GM23338 (cell line): ENCODE results near the gene DHFR. TPM values are rescaled to one million over a fixed set of nuclear protein-coding genes. Genes with fewer than 3 reads are reported as not detected.
"Not testable (repeated sequence)": the region's sequence is repeated elsewhere in the genome, so short reads cannot be mapped to it uniquely, and the experiment has no call there.

ENCODE experiments used
- ATAC-seq: fragments of 200-7000 bp; cut with Tn5 transposase; 3 replicates; pipeline ENCODE4 v1.9.1; 2020
- DNase-seq: peaks from one replicate; pipeline ENCODE4 v3.0.0-alpha.2; 2015; ENCODE audit warnings: low spot score
- H2AFZ ChIP-seq: fragments of 200-600 bp; sonication (generic); 2 replicates; pipeline ENCODE4 v1.8.0; 2016; ENCODE audit warnings: antibody characterized with exemption, mild to moderate bottlenecking, moderate library complexity
- H3F3A ChIP-seq: fragments of 200-600 bp; sonication (generic); replicated peaks from 2 replicates; pipeline ENCODE4 v1.8.0; 2017; ENCODE audit warnings: antibody characterized with exemption, mixed run types, low read depth
- H3K27ac ChIP-seq: fragments of 200-600 bp; sonication (generic); 2 replicates; pipeline ENCODE4 v1.6.1; 2016; ENCODE audit warnings: low read depth
- H3K27me3 ChIP-seq: fragments of 200-600 bp; sonication (generic); 2 replicates; pipeline ENCODE4 v1.8.0; 2016; ENCODE audit warnings: mild to moderate bottlenecking, mixed run types, moderate library complexity; ENCODE audit not compliant: insufficient read depth
- H3K36me3 ChIP-seq: fragments of 200-600 bp; sonication (generic); 2 replicates; pipeline ENCODE4 v1.8.0; 2016; ENCODE audit warnings: mild to moderate bottlenecking; ENCODE audit not compliant: insufficient read depth
- H3K4me1 ChIP-seq: fragments of 200-600 bp; sonication (generic); 2 replicates; pipeline ENCODE4 v1.8.0; 2016; ENCODE audit warnings: mild to moderate bottlenecking, moderate library complexity; ENCODE audit not compliant: insufficient read depth
- H3K4me2 ChIP-seq: fragments of 200-600 bp; sonication (generic); 2 replicates; pipeline ENCODE4 v1.7.1; 2017; ENCODE audit warnings: mixed run types
- H3K4me3 ChIP-seq: fragments of 200-600 bp; sonication (generic); 2 replicates; pipeline ENCODE4 v1.6.1; 2016; ENCODE audit warnings: mixed run types
- H3K79me2 ChIP-seq: fragments of 200-600 bp; sonication (generic); replicated peaks from 2 replicates; pipeline ENCODE4 v1.8.0; 2017; ENCODE audit warnings: mild to moderate bottlenecking; ENCODE audit not compliant: insufficient read depth
- H3K9me2 ChIP-seq: fragments of 200-600 bp; sonication (generic); 2 replicates; pipeline ENCODE4 v1.8.0; 2017; ENCODE audit not compliant: insufficient read depth
- H4K20me1 ChIP-seq: fragments of 200-600 bp; sonication (generic); replicated peaks from 2 replicates; pipeline ENCODE4 v1.8.0; 2017; ENCODE audit warnings: mild to moderate bottlenecking; ENCODE audit not compliant: insufficient read depth
- H3K27ac Mint-ChIP-seq: 2 replicates; pipeline ENCODE4 v1.8.0; 2020; ENCODE audit warnings: inconsistent platforms, mild to moderate bottlenecking, moderate library complexity, mixed read lengths
- H3K27me3 Mint-ChIP-seq: 3 replicates; pipeline ENCODE4 v1.8.0; 2022; ENCODE audit warnings: low read depth, mild to moderate bottlenecking, moderate library complexity, mixed read lengths, inconsistent platforms; ENCODE audit not compliant: insufficient read depth, poor library complexity
- H3K36me3 Mint-ChIP-seq: 3 replicates; pipeline ENCODE4 v1.8.0; 2021; ENCODE audit warnings: low read depth, mild to moderate bottlenecking, inconsistent platforms, moderate library complexity, mixed read lengths
- H3K4me1 Mint-ChIP-seq: 3 replicates; pipeline ENCODE4 v1.8.0; 2020; ENCODE audit warnings: mild to moderate bottlenecking, inconsistent platforms, mixed read lengths
- H3K4me3 Mint-ChIP-seq: 3 replicates; pipeline ENCODE4 v1.8.0; 2021; ENCODE audit warnings: moderate library complexity, mild to moderate bottlenecking, inconsistent platforms, mixed read lengths
- H3K9me3 Mint-ChIP-seq: 3 replicates; pipeline ENCODE4 v1.8.0; 2020; ENCODE audit warnings: moderate library complexity, mild to moderate bottlenecking, inconsistent platforms, mixed read lengths
- NANOG ChIP-seq: IDR thresholded peaks from 2 replicates; pipeline ENCODE4 v1.6.1; 2016; ENCODE audit warnings: antibody characterized with exemption, borderline replicate concordance
- STAT1 ChIP-seq: IDR thresholded peaks from one replicate; pipeline ENCODE4 v1.6.1; 2016; ENCODE audit warnings: antibody characterized with exemption; ENCODE audit not compliant: unreplicated experiment
- polyA plus RNA-seq: library from polyadenylated mRNA; unstranded; fragments of >200 nt; fragmentation: Nextera tagmentation; extraction: Ambion mirVana; gene quantifications from 2 replicates; pipeline ENCODE4 v1.2.1, GENCODE V29; 2016
- total RNA-seq: library from RNA; depleted of rRNA; stranded (reverse); fragments of >200 nt; shearing (Covaris generic); gene quantifications from 2 replicates; pipeline ENCODE4 v1.2.3, GENCODE V29; 2014
- TF ChIP-seq, protein P1 (sequence below), 2 experiments: fragments of 200-600 bp in 1 of 2; sonication (generic) in 1 of 2; conservative IDR thresholded peaks; 2 replicates each; pipeline versions ENCODE4 v1.5.1 to v1.6.1; 2016 to 2017; ENCODE audit warnings: antibody characterized with exemption in 2 of 2, low read depth in 2 of 2, mild to moderate bottlenecking in 2 of 2, moderate library complexity in 1 of 2
- TF ChIP-seq, protein P2 (sequence below): IDR thresholded peaks from one replicate; pipeline ENCODE4 v1.6.1; 2018; ENCODE audit warnings: antibody characterized with exemption; ENCODE audit not compliant: unreplicated experiment
- TF ChIP-seq, protein P3 (sequence below): IDR thresholded peaks from 2 replicates; pipeline ENCODE4 v1.6.1; 2016; ENCODE audit warnings: antibody characterized with exemption

DHFR gene
- total and polyA plus RNA-seq, 2 experiments from 2014 or later: 56.2 to 95.6 TPM

DNA sequence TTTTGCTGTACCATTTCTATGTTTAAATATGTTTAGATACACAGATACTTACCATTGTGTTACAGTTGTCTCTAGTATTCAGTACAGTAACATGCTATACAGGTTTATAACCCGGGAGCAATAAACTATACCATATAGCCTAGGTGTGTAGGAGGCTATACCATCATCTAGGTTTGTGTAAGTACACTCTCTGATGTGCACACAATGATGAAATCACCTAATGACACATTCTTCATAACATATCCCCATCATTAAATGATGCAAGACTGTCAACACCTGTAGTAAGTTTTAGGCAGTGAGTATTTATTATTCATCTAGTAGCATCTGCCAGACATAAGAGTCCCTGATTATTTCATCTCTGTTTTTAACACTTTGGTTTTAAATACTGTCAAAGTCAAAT is 7.3 kb upstream of the DHFR start (continued):
- TF ChIP-seq, protein P1, sequence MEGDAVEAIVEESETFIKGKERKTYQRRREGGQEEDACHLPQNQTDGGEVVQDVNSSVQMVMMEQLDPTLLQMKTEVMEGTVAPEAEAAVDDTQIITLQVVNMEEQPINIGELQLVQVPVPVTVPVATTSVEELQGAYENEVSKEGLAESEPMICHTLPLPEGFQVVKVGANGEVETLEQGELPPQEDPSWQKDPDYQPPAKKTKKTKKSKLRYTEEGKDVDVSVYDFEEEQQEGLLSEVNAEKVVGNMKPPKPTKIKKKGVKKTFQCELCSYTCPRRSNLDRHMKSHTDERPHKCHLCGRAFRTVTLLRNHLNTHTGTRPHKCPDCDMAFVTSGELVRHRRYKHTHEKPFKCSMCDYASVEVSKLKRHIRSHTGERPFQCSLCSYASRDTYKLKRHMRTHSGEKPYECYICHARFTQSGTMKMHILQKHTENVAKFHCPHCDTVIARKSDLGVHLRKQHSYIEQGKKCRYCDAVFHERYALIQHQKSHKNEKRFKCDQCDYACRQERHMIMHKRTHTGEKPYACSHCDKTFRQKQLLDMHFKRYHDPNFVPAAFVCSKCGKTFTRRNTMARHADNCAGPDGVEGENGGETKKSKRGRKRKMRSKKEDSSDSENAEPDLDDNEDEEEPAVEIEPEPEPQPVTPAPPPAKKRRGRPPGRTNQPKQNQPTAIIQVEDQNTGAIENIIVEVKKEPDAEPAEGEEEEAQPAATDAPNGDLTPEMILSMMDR (conservative IDR thresholded peaks at IDR 0.05; ENCODE audit: low read depth in 2 of 2): no peak
- no peak for TF ChIP-seq NANOG
- TF ChIP-seq, protein P2, sequence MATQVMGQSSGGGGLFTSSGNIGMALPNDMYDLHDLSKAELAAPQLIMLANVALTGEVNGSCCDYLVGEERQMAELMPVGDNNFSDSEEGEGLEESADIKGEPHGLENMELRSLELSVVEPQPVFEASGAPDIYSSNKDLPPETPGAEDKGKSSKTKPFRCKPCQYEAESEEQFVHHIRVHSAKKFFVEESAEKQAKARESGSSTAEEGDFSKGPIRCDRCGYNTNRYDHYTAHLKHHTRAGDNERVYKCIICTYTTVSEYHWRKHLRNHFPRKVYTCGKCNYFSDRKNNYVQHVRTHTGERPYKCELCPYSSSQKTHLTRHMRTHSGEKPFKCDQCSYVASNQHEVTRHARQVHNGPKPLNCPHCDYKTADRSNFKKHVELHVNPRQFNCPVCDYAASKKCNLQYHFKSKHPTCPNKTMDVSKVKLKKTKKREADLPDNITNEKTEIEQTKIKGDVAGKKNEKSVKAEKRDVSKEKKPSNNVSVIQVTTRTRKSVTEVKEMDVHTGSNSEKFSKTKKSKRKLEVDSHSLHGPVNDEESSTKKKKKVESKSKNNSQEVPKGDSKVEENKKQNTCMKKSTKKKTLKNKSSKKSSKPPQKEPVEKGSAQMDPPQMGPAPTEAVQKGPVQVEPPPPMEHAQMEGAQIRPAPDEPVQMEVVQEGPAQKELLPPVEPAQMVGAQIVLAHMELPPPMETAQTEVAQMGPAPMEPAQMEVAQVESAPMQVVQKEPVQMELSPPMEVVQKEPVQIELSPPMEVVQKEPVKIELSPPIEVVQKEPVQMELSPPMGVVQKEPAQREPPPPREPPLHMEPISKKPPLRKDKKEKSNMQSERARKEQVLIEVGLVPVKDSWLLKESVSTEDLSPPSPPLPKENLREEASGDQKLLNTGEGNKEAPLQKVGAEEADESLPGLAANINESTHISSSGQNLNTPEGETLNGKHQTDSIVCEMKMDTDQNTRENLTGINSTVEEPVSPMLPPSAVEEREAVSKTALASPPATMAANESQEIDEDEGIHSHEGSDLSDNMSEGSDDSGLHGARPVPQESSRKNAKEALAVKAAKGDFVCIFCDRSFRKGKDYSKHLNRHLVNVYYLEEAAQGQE: no peak
- TF ChIP-seq STAT1: no peak

DNA sequence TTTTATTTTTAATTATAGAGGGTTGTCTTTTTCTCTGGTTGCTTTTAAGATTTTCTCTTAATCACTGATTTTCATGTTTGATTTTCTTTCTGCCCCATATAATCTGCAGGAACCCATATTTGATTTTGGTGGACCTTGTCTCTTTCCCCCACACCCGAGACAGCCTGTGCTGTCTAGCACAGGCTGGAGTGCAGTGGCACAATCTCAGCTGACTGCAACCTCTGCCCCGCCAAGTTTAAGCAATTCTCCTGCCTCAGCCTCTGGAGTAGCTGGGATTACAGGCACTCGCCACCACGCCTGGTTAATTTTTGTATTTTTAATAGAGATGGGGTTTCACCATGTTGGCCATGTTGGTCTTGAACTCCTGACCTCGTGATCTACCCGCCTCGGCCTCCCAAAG is 5.9 kb upstream of the DHFR start:
- not testable (repeated sequence) for H3K27me3 Mint-ChIP-seq, H3K4me2 ChIP-seq, H3K27me3 ChIP-seq, ATAC-seq, H3K27ac ChIP-seq, H3K4me1 ChIP-seq, H3K9me2 ChIP-seq, H2AFZ ChIP-seq, H4K20me1 ChIP-seq, H3K4me1 Mint-ChIP-seq, H3F3A ChIP-seq, H3K27ac Mint-ChIP-seq, DNase-seq, H3K4me3 Mint-ChIP-seq, H3K9me3 Mint-ChIP-seq, H3K4me3 ChIP-seq
- H3K36me3 ChIP-seq: peaks cover 27% of the 10 kb centered on the region
- H3K79me2 ChIP-seq: peaks cover 33% of the 10 kb centered on the region
- peaks cover 81% of the 10 kb centered on the region for H3K36me3 Mint-ChIP-seq

DNA sequence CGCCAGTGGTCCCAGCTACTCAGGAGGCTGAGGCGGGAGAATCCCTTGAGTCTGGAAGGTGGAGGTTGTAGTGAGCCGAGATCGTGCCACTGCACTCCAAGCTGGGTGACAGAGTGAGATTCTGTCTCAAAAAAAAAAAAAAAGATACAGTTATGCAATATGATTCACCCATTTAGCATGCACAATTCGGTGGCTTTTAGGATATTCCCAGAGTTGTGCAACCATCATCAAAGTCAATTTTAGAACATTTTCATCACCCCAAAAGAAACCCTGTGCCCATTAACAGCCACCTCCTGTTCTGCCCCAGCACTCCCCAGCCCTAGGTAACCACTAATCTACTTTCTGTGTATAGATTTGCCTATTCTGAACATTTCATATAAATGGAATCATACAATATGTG is 4.3 kb upstream of the DHFR start:
- no peaks in the 10 kb centered on the region for H3K9me2 ChIP-seq
- H4K20me1 ChIP-seq: no peaks in the 10 kb centered on the region
- H3K27ac Mint-ChIP-seq: no peak overlapping the region
- no peaks in the 10 kb centered on the region for H3K27me3 Mint-ChIP-seq
- H3K36me3 ChIP-seq: peaks cover 27% of the 10 kb centered on the region
- H3K4me2 ChIP-seq: no peak overlapping the region
- H3K4me3 Mint-ChIP-seq: no peak overlapping the region
- no peaks in the 10 kb centered on the region for H3K27me3 ChIP-seq
- no peak overlapping the region for H3K4me3 ChIP-seq
- TF ChIP-seq, protein P3, sequence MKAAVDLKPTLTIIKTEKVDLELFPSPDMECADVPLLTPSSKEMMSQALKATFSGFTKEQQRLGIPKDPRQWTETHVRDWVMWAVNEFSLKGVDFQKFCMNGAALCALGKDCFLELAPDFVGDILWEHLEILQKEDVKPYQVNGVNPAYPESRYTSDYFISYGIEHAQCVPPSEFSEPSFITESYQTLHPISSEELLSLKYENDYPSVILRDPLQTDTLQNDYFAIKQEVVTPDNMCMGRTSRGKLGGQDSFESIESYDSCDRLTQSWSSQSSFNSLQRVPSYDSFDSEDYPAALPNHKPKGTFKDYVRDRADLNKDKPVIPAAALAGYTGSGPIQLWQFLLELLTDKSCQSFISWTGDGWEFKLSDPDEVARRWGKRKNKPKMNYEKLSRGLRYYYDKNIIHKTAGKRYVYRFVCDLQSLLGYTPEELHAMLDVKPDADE: no peak
- H3F3A ChIP-seq: no peaks in the 10 kb centered on the region; the same call in 1 of the 2 replicates
- peaks cover 37% of the 10 kb centered on the region for H3K79me2 ChIP-seq
- peaks cover 9% of the 10 kb centered on the region for H3K4me1 Mint-ChIP-seq
- peaks cover 13% of the 10 kb centered on the region for H3K4me1 ChIP-seq
- ATAC-seq (no peak), DNase-seq (no peak)
- H2AFZ ChIP-seq: no peak overlapping the region
- peaks cover 67% of the 10 kb centered on the region for H3K36me3 Mint-ChIP-seq
- no peaks in the 10 kb centered on the region for H3K9me3 Mint-ChIP-seq
- no peak overlapping the region for H3K27ac ChIP-seq
